ENCODE data around the gene AP4E1. TPM values are rescaled to one million over a fixed set of nuclear protein-coding genes. Genes with fewer than 3 reads are reported as not detected.
"Not testable (repeated sequence)": the region's sequence is repeated elsewhere in the genome, so short reads cannot be mapped to it uniquely, and the experiment has no call there.

Gene AP4E1
- total RNA-seq, 3 donors from 2014 or later (not counting 1 experiment from before 2014, with no cell fraction given): 13.1 to 14.5 (median 14.1) TPM

DNA sequence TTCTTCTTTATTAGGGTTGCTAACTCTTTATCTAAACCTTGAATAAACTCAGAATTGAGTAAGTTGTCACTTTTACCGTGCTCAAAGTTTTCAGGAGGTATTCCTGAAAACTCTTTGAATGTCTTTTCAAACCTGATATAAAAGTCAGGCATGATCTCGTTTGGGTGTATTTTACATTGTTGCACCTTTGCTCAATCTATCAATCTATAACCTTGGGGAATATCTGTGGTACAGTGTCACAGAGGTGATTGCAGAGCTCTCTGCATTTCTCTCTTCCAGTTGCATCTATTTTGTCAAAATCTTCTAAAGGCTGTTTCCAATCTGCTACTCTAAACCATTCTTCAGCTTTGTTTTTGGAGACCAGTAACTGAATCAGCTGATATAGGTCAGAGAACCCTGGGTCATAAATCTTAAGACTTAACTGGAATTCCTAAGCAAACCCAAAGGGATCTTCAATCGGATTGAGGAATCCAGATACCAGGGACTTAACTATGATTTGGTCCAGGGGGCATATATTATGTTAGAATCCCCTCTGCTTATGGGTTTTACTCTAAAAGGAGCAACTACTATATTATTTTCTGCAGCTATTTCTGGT, 35.6 kb upstream of the AP4E1 start:
- H3K27ac Mint-ChIP-seq: no peak overlapping the region
- no peaks in the 10 kb centered on the region for H3K9me3 ChIP-seq (ENCODE audit: control insufficient read depth, insufficient read depth, low read length)
- H3K27me3 Mint-ChIP-seq (ENCODE audit: low read depth in 2 of 2): peaks cover 7 to 16% of the 10 kb centered on the region in 2 donors
- 81% methylated on average over 2 of the region's 3 CpGs for WGBS (ENCODE audit: insufficient coverage)
- no peak for DNase-seq
- H3K4me1 ChIP-seq (ENCODE audit: control insufficient read depth, insufficient read depth, low read length): peaks cover 3% of the 10 kb centered on the region
- H3K27ac ChIP-seq (ENCODE audit: low read length): no peak overlapping the region
- no peaks in the 10 kb centered on the region for H3K9me3 Mint-ChIP-seq
- no peak overlapping the region for H3K4me3 Mint-ChIP-seq
- ATAC-seq: no peak
- H3K36me3 Mint-ChIP-seq: no peaks in the 10 kb centered on the region
- TF ChIP-seq, protein P1, sequence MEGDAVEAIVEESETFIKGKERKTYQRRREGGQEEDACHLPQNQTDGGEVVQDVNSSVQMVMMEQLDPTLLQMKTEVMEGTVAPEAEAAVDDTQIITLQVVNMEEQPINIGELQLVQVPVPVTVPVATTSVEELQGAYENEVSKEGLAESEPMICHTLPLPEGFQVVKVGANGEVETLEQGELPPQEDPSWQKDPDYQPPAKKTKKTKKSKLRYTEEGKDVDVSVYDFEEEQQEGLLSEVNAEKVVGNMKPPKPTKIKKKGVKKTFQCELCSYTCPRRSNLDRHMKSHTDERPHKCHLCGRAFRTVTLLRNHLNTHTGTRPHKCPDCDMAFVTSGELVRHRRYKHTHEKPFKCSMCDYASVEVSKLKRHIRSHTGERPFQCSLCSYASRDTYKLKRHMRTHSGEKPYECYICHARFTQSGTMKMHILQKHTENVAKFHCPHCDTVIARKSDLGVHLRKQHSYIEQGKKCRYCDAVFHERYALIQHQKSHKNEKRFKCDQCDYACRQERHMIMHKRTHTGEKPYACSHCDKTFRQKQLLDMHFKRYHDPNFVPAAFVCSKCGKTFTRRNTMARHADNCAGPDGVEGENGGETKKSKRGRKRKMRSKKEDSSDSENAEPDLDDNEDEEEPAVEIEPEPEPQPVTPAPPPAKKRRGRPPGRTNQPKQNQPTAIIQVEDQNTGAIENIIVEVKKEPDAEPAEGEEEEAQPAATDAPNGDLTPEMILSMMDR (IDR thresholded peaks at IDR 0.05): no peak
- intact Hi-C loops (cut with micrococcal nuclease): loop anchor here (5.0 to 10.0 kb wide), 2 partner anchors 34 to 68 kb away; partner anchors contain the start of gene AP4E1
- H3K4me3 ChIP-seq (ENCODE audit: low read length): no peak overlapping the region
- no peaks in the 10 kb centered on the region for H3K27me3 ChIP-seq (ENCODE audit: control insufficient read depth, insufficient read depth, low read length)
- peaks cover 19 to 21% of the 10 kb centered on the region in 2 donors for H3K4me1 Mint-ChIP-seq
- no peaks in the 10 kb centered on the region for H3K36me3 ChIP-seq (ENCODE audit: control insufficient read depth, insufficient read depth, low read length)

DNA sequence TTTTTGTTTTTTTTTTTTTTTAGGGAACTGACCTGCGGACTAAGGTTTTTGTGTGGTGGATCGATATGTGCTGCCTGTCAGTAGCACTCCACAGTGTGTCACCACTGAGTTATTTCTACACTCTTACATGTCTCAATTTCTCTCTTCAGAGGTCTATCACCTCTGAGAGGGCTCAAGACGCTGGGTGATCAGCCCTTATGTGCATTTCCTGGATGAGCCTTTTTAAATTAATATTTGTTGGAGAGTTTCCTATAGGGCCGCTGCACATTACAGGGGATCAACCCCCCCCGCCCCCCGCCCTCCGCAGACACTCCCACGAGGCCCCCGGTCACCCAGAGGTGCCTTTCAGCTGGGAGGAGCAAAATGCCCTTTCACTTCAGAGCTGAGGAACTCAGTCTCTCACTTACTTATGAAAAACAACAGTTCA, 34.5 kb upstream of the AP4E1 start:
- H3K27ac Mint-ChIP-seq: peak overlapping the region in 1 of 2 donors; percentile 60
- no peak overlapping the region for H3K4me3 Mint-ChIP-seq
- H3K4me1 Mint-ChIP-seq: peaks cover 19 to 23% of the 10 kb centered on the region in 2 donors
- Histone ChIP-seq H3K4me1 (ENCODE audit: control insufficient read depth, insufficient read depth, low read length) (peaks cover 3% of the 10 kb centered on the region), H3K27me3 (ENCODE audit: control insufficient read depth, insufficient read depth, low read length) (no peaks in the 10 kb centered on the region), H3K9me3 (ENCODE audit: control insufficient read depth, insufficient read depth, low read length) (no peaks in the 10 kb centered on the region), H3K27ac (ENCODE audit: low read length) (no peak overlapping the region), H3K4me3 (ENCODE audit: low read length) (no peak overlapping the region), H3K36me3 (ENCODE audit: control insufficient read depth, insufficient read depth, low read length) (no peaks in the 10 kb centered on the region)
- H3K36me3 Mint-ChIP-seq: no peaks in the 10 kb centered on the region
- ATAC-seq (peak; percentile 84 to 92 (median 88)), DNase-seq (peak in 1 of 2 donors; percentile 30)
- peaks cover 7 to 16% of the 10 kb centered on the region in 2 donors for H3K27me3 Mint-ChIP-seq (ENCODE audit: low read depth in 2 of 2)
- intact Hi-C loops (cut with micrococcal nuclease): loop anchor here (5.0 to 10.0 kb wide), 2 partner anchors 33 to 69 kb away; partner anchors contain the start of gene AP4E1
- TF ChIP-seq, protein P1 (IDR thresholded peaks at IDR 0.05): no peak
- 21% methylated on average over 8 of the region's 9 CpGs for WGBS (ENCODE audit: insufficient coverage)
- no peaks in the 10 kb centered on the region for H3K9me3 Mint-ChIP-seq

DNA sequence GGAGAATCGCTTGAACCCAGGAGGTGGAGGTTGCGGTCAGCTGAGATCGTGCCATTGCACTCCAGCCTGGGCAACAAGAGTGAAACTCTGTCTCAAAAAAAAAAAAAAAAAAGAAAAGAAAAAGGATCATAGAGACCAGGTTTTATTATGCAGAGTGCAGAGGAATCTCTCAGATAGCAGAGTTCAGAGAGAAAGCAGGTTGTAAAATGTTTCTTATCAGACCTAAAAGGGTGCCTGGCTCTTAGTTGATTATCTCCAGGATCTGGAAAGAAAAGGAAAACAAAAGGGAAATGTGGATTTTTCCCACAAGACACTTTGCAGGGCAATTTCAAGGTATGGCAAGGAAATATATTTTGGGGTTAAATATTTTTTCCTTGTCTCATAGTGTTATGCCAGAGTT, 33.2 kb upstream of the AP4E1 start:
- not testable (repeated sequence) for H3K9me3 Mint-ChIP-seq; H3K27ac ChIP-seq (ENCODE audit: low read length); H3K9me3 ChIP-seq (ENCODE audit: control insufficient read depth, insufficient read depth, low read length); H3K4me3 Mint-ChIP-seq; DNase-seq; H3K27ac Mint-ChIP-seq; H3K36me3 Mint-ChIP-seq; H3K4me3 ChIP-seq (ENCODE audit: low read length); H3K27me3 ChIP-seq (ENCODE audit: control insufficient read depth, insufficient read depth, low read length); ATAC-seq; H3K36me3 ChIP-seq (ENCODE audit: control insufficient read depth, insufficient read depth, low read length)
- 98% methylated on average over 3 of the region's 3 CpGs for WGBS (ENCODE audit: insufficient coverage)
- Mint-ChIP-seq H3K4me1 (peaks cover 20 to 29% of the 10 kb centered on the region in 2 donors), H3K27me3 (ENCODE audit: low read depth in 2 of 2) (peaks cover 7 to 16% of the 10 kb centered on the region in 2 donors)
- peaks cover 11% of the 10 kb centered on the region for H3K4me1 ChIP-seq (ENCODE audit: control insufficient read depth, insufficient read depth, low read length)
- intact Hi-C loops (cut with micrococcal nuclease): loop anchor here (10.0 kb wide), 1 partner anchor 70 kb away; no protein-coding TSS in a partner anchor

DNA sequence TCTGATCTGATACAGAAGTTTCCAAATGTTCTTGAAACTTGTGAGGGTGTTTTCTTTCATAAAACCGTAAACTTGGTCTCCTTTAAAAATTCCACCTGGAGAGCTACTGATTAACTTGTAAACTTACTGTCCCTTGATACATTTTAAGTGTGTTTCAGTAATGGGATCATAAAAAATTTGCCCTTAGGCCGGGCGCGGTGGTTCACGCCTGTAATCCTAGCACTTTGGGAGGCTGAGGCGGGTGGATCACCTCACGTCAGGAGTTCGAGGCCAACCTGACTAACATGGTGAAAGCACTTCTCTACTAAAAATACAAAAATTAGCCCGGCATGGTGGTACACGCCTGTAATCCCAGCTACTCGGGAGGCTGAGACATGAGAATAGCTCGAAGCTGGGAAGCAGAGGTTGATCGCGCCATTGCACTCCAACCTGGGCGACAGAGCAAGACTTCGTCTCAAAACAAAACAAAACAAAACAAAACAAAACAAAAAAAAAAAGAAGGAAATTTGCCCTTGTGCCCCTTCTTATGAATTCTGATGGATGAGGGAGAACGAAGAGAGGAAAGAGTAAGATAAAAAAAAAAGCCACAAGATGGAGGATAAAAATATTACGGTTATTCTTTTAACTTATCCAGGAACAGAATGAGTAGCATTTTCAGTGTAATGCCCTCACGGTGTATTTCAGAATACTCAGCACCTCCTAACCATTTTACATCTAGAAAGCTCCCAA, 32.1 kb upstream of the AP4E1 start:
- peaks cover 7 to 14% of the 10 kb centered on the region in 2 donors for H3K27me3 Mint-ChIP-seq (ENCODE audit: low read depth in 2 of 2)
- no peaks in the 10 kb centered on the region for H3K36me3 Mint-ChIP-seq
- intact Hi-C loops (cut with micrococcal nuclease): loop anchor here (10.0 kb wide), 1 partner anchor 72 kb away; no protein-coding TSS in a partner anchor
- 74% methylated on average over 13 of the region's 19 CpGs for WGBS (ENCODE audit: insufficient coverage)
- TF ChIP-seq, protein P1 (IDR thresholded peaks at IDR 0.05): no peak
- ATAC-seq (no peak), DNase-seq (peak in 1 of 2 donors; percentile 7)
- H3K27ac ChIP-seq (ENCODE audit: low read length): no peak overlapping the region
- peak overlapping the region; percentile 56 to 79 for H3K27ac Mint-ChIP-seq
- H3K9me3 Mint-ChIP-seq: no peaks in the 10 kb centered on the region
- peaks cover 14% of the 10 kb centered on the region for H3K4me1 ChIP-seq (ENCODE audit: control insufficient read depth, insufficient read depth, low read length)
- no peaks in the 10 kb centered on the region for H3K27me3 ChIP-seq (ENCODE audit: control insufficient read depth, insufficient read depth, low read length)
- no peaks in the 10 kb centered on the region for H3K36me3 ChIP-seq (ENCODE audit: control insufficient read depth, insufficient read depth, low read length)
- peaks cover 24 to 38% of the 10 kb centered on the region in 2 donors for H3K4me1 Mint-ChIP-seq
- H3K4me3 ChIP-seq (ENCODE audit: low read length): peak overlapping the region; percentile 30
- peak overlapping the region; percentile 82 for H3K4me3 Mint-ChIP-seq
- no peaks in the 10 kb centered on the region for H3K9me3 ChIP-seq (ENCODE audit: control insufficient read depth, insufficient read depth, low read length)
